A549 (cell line): ENCODE results near the gene CDH4. TPM values are rescaled to one million over a fixed set of nuclear protein-coding genes. Genes with fewer than 3 reads are reported as not detected.

Experiments
- ATAC-seq, 2 experiments: fragments of 200-7000 bp in 1 of 2; fragments of >200 bp in 1 of 2; cut with Nextera tagmentation in 1 of 2; cut with Tn5 transposase in 1 of 2; 3 replicates each; pipeline versions ENCODE4 v1.8.0 to v1.9.1; 2018 to 2020; ENCODE audit warnings: mild to moderate bottlenecking in 1 of 2, moderate library complexity in 1 of 2
- CTCF ChIA-PET: fragments of 300-600 bp; sonication (Branson Sonifier 250); formaldehyde crosslinking; extraction: SDS; loops from one replicate; lab custom pipeline; 2021; ENCODE audit warnings: antibody characterized with exemption, inconsistent platforms; lab: Yijun Ruan, JAX
- POLR2A ChIA-PET: fragments of 350-600 bp; formaldehyde crosslinking; extraction: SDS; loops from one replicate; lab custom pipeline; 2021; ENCODE audit warnings: antibody characterized with exemption, inconsistent platforms; lab: Yijun Ruan, JAX
- DNase-seq, 2 experiments: peaks; one replicate each; pipeline versions ENCODE4 v3.0.0 to v3.0.0-alpha.2; 2011 to 2016; ENCODE audit warnings: low read depth in 1 of 2, low spot score in 1 of 2
- FAIRE-seq: peaks from 2 replicates; lab custom pipeline; 2011; peaks lifted over from hg19 to GRCh38; lab: Jason Lieb, UNC
- H3K27ac ChIP-seq, 2 experiments: fragments of >200 bp; sonication (Bioruptor Twin); formaldehyde crosslinking; 3 replicates each; pipeline ENCODE4 v1.5.1; 2016 to 2017
- H3K4me1 ChIP-seq: fragments of >200 bp; sonication (Bioruptor Twin); formaldehyde crosslinking; 3 replicates; pipeline ENCODE4 v1.6.1; 2016
- H3K4me2 ChIP-seq: fragments of >200 bp; sonication (Bioruptor Twin); formaldehyde crosslinking; 3 replicates; pipeline ENCODE4 v1.6.1; 2016
- H3K4me3 ChIP-seq: fragments of >200 bp; sonication (Bioruptor Twin); formaldehyde crosslinking; 3 replicates; pipeline ENCODE4 v1.5.1; 2016
- H3K9me3 ChIP-seq: fragments of >200 bp; sonication (Bioruptor Twin); formaldehyde crosslinking; 3 replicates; pipeline ENCODE4 v1.6.1; 2016
- EHF ChIP-seq: fragments of 250-450 bp; sonication (Bioruptor Pico); IDR thresholded peaks from 2 replicates; pipeline ENCODE4 v1.5.0; 2020; ENCODE audit warnings: mild to moderate bottlenecking
- EHMT2 ChIP-seq: fragments of 200-600 bp; sonication (generic); IDR thresholded peaks from 2 replicates; pipeline ENCODE4 v1.6.1; 2016; ENCODE audit warnings: antibody characterized with exemption, low read depth, mild to moderate bottlenecking, moderate library complexity
- ESRRA ChIP-seq: fragments of 150-350 bp; IDR thresholded peaks from 2 replicates; pipeline ENCODE4 v1.6.1; 2014; ENCODE audit warnings: mild to moderate bottlenecking, low read length, borderline replicate concordance
- FOSB ChIP-seq: fragments of 250-450 bp; sonication (Bioruptor Pico); IDR thresholded peaks from 2 replicates; pipeline ENCODE4 v1.5.0; 2020; ENCODE audit warnings: mild to moderate bottlenecking, moderate library complexity
- GATA3 ChIP-seq: IDR thresholded peaks from 2 replicates; pipeline ENCODE4 v1.6.1; 2012; ENCODE audit warnings: borderline replicate concordance
- HDAC2 ChIP-seq: fragments of 200-600 bp; sonication (generic); IDR thresholded peaks from 2 replicates; pipeline ENCODE4 v1.6.1; 2016
- HES2 ChIP-seq: fragments of >200 bp; sonication (Bioruptor Twin); formaldehyde crosslinking; IDR thresholded peaks from 2 replicates; pipeline ENCODE4 v1.6.1; 2016
- HEYL ChIP-seq: fragments of 250-450 bp; sonication (Bioruptor Pico); IDR thresholded peaks from 2 replicates; pipeline ENCODE4 v1.8.0; 2021; ENCODE audit warnings: mild to moderate bottlenecking, moderate library complexity
- HMGXB4 ChIP-seq: fragments of 250-450 bp; sonication (Bioruptor Pico); IDR thresholded peaks from 2 replicates; pipeline ENCODE4 v1.5.0; 2021; ENCODE audit warnings: mild to moderate bottlenecking, moderate library complexity, borderline replicate concordance
- HOXA7 ChIP-seq: fragments of 250-450 bp; sonication (Bioruptor Pico); IDR thresholded peaks from 2 replicates; pipeline ENCODE4 v1.5.0; 2020; ENCODE audit warnings: mild to moderate bottlenecking, moderate library complexity
- HOXB5 ChIP-seq: fragments of 250-450 bp; sonication (Bioruptor Pico); IDR thresholded peaks from 2 replicates; pipeline ENCODE4 v1.5.0; 2020; ENCODE audit warnings: mild to moderate bottlenecking, moderate library complexity
- MAFK ChIP-seq: fragments of 450-650 bp; IDR thresholded peaks from 2 replicates; pipeline ENCODE4 v1.6.1; 2014; ENCODE audit not compliant: partially characterized antibody
- MAX ChIP-seq: IDR thresholded peaks from 2 replicates; pipeline ENCODE4 v1.6.1; 2012
- NFE2L2 ChIP-seq: fragments of 150-350 bp; conservative IDR thresholded peaks from 2 replicates; pipeline ENCODE4 v1.6.1; 2014; ENCODE audit warnings: low read length
- NPAS2 ChIP-seq: fragments of 250-450 bp; sonication (Bioruptor Pico); IDR thresholded peaks from 2 replicates; pipeline ENCODE4 v1.8.0; 2022; ENCODE audit warnings: mild to moderate bottlenecking, moderate library complexity, borderline replicate concordance
- NR3C1 ChIP-seq: fragments of >200 bp; sonication (Bioruptor Twin); formaldehyde crosslinking; IDR thresholded peaks from 3 replicates; pipeline ENCODE4 v1.6.1; 2017
- POLR2A ChIP-seq: IDR thresholded peaks from 2 replicates; pipeline ENCODE4 v1.6.1; 2012; ENCODE audit warnings: mild to moderate bottlenecking, low read length
- POLR2AphosphoS2 ChIP-seq: conservative IDR thresholded peaks from 2 replicates; pipeline ENCODE4 v1.6.1; 2012; ENCODE audit warnings: low read length, improper control_type of control experiment, inconsistent platforms
- REST ChIP-seq: fragments of 200-600 bp; sonication (generic); IDR thresholded peaks from 2 replicates; pipeline ENCODE4 v1.6.1; 2016; ENCODE audit warnings: antibody characterized with exemption, mild to moderate bottlenecking, moderate library complexity
- TP53 ChIP-seq: fragments of 250-450 bp; sonication (Bioruptor Pico); IDR thresholded peaks from 2 replicates; pipeline ENCODE4 v1.5.0; 2021; ENCODE audit warnings: mild to moderate bottlenecking, moderate library complexity
- USF2 ChIP-seq: fragments of 450-650 bp; IDR thresholded peaks from 2 replicates; pipeline ENCODE4 v1.6.1; 2014; ENCODE audit warnings: antibody characterized with exemption
- ZC3H11A ChIP-seq: fragments of 450-650 bp; IDR thresholded peaks from 2 replicates; pipeline ENCODE4 v1.6.1; 2014; ENCODE audit warnings: antibody characterized with exemption, mild to moderate bottlenecking
- ZNF302 ChIP-seq: fragments of 250-450 bp; sonication (Bioruptor Pico); IDR thresholded peaks from 2 replicates; pipeline ENCODE4 v1.9.0; 2021; ENCODE audit warnings: inconsistent platforms, mild to moderate bottlenecking, moderate library complexity
- WGBS: methylation state at CpG from one replicate; pipeline ENCODE4 v1.1.6; 2017; ENCODE audit errors: missing lambda C conversion rate; 5-methylcytosine and 5-hydroxymethylcytosine counted together
- polyA plus RNA-seq, 4 experiments: library from polyadenylated mRNA; depleted of rRNA in 3 of 4; stranded (reverse); fragments of >200 nt; fragmentation: RNase III in 1 of 4; extraction: RNeasy Plus Mini Kit Qiagen cat#74134 plus additional on column Dnase treatment in 1 of 4; gene quantifications; 2 replicates in 3 of 4; 3 replicates in 1 of 4; pipeline ENCODE4 v1.2.3, GENCODE V29; 2011 to 2017

Gene CDH4
- polyA plus RNA-seq, 2 of the 4 experiments (the other 2 are of a cell fraction) = 3.4 to 10.3 TPM

GRCh38 chr20:61785567-61785816, 533.4 kb downstream of the CDH4 start:
- no peaks in the 10 kb centered on the region for H3K4me1 ChIP-seq
- WGBS = no CpG with 5 or more reads among the region's 1 CpG
- DNase-seq (no peak), ATAC-seq (no peak), FAIRE-seq (no peak)
- H3K27ac ChIP-seq = no peak overlapping the region
- H3K4me3 ChIP-seq = no peak overlapping the region
- H3K4me2 ChIP-seq = no peak overlapping the region
- no peak for TF ChIP-seq NFE2L2
- TF ChIP-seq HEYL (CRISPR knock-in tag) = no peak
- no peak for TF ChIP-seq HMGXB4
- TF ChIP-seq USF2 = no peak
- no peak for TF ChIP-seq GATA3
- no peak for TF ChIP-seq POLR2A
- TF ChIP-seq NPAS2 = no peak
- no peak for TF ChIP-seq EHMT2
- no peak for TF ChIP-seq ZNF302 (CRISPR knock-in tag)
- TF ChIP-seq HOXB5 (CRISPR knock-in tag) = no peak
- TF ChIP-seq TP53 = no peak
- ChIA-PET POLR2A (no interaction called here), CTCF (no interaction called here)
- H3K9me3 ChIP-seq = no peaks in the 10 kb centered on the region

- TF ChIP-seq HDAC2 (no peak), ESRRA (no peak), HES2 (no peak)
- TF ChIP-seq, all 56 proteins: peak for 0
- Histone ChIP-seq H3K4me1 (no peaks in the 10 kb centered on the region), H3K27ac (no peak overlapping the region), H3K9me3 (no peaks in the 10 kb centered on the region), H3K4me2 (no peak overlapping the region), H3K4me3 (no peak overlapping the region)
- ATAC-seq (no peak), FAIRE-seq (no peak), DNase-seq (no peak)
- ChIA-PET CTCF (no interaction called here), POLR2A (no interaction called here)
- WGBS = 83% methylated on average over 13 of the region's 14 CpGs
Measured at GRCh38 chr20:61786230-61786629, 534.2 kb downstream of the CDH4 start.

- FAIRE-seq = no peak
- POLR2A ChIA-PET = no interaction called here
- H3K4me1 ChIP-seq = no peaks in the 10 kb centered on the region
- ATAC-seq = no peak
- CTCF ChIA-PET = no interaction called here
- H3K27ac ChIP-seq = no peak overlapping the region
- no peak for TF ChIP-seq HOXA7 (CRISPR knock-in tag)
- TF ChIP-seq POLR2AphosphoS2 = no peak
- TF ChIP-seq ZNF302 (CRISPR knock-in tag) = no peak
- no peak for TF ChIP-seq FOSB (CRISPR knock-in tag)
- TF ChIP-seq EHF (CRISPR knock-in tag) = no peak
- TF ChIP-seq NR3C1 = no peak
- TF ChIP-seq REST = no peak
- TF ChIP-seq MAFK = no peak
- no peak for TF ChIP-seq MAX
- TF ChIP-seq USF2 = no peak
- no peak for TF ChIP-seq EHMT2
- TF ChIP-seq ZC3H11A = no peak
- no peak for DNase-seq
- no peak overlapping the region for H3K4me3 ChIP-seq
- no peaks in the 10 kb centered on the region for H3K9me3 ChIP-seq
- WGBS = 74% methylated on average over 5 of the region's 5 CpGs
- H3K4me2 ChIP-seq = no peak overlapping the region
Measured at GRCh38 chr20:61788343-61788742, 536.3 kb downstream of the CDH4 start.
